GM19372 (cell line): ENCODE data around the gene KRTAP10-3.

ENCODE experiments used
- ATAC-seq: cut with Tn5 transposase; IDR thresholded peaks from one replicate; pipeline ENCODE4 v1.9.1; 2021; ENCODE audit warnings: mild to moderate bottlenecking, low read depth, moderate library complexity; ENCODE audit not compliant: unreplicated experiment

The KRTAP10-3 gene

DNA sequence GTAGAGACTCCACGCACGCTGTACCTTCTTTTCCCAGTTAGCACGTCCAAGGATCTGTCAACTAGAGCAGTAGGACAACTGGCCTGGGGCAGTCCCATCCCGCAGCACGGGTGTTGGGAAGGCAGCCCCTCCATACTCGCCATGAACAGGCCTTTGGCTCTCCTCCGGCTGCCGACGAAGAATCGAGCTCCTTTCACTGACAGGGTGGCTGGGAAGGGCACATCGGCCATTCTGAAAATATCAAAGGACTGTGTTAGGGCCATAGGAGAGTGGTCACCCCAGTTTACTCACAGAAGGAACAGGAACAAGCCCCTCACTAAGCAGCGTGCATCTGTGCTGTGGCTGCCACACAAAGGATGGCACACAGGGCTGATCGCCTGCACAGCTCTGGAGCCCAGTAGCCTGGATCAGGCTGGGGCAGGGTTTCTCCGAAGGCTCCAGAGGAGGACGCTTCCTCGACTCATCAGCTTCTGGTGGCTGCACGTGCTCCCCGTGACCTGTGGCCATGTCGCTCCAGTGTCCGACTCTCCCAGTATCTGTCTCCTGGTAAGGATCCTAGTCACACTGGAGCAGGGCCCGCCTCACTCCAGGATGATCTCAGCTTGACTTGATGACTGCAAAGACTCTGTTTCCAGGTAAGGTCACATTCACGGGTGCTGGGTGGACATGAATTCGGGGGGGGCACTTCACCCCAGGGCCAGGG lies 27.5 kb downstream of the KRTAP10-3 start:
- no peak for ATAC-seq

DNA sequence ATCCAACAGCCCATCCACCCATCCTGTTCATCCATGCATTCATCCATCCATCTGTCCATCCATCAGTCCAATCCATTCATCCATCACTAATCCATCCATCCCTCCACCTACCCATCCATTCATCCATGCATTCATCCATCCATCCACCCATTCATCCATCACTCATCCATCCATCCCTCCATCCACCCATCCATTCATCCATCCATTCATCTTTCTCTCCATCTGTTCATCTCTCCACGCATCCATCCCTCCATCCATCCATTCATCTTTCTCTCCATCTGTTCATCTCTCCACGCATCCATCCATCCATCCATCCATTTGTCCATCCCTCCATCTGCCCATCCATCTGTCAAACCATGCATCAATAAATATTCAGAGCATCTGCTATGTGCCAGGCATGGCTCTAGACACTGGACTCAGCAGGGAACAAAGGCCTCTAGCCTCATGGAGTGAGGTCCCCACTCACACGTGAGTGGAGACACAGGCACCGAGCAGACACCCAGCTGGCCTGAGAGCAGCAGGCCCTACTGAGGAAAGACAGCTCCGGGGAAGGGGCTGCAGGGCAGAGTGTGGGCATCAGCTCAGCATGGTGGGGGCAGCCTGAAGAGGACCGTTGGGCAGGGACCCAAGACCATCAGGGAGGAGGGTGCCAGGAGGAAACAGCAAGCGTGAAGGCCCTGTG lies 28.2 kb downstream of the KRTAP10-3 start:
- ATAC-seq, result no peak

DNA sequence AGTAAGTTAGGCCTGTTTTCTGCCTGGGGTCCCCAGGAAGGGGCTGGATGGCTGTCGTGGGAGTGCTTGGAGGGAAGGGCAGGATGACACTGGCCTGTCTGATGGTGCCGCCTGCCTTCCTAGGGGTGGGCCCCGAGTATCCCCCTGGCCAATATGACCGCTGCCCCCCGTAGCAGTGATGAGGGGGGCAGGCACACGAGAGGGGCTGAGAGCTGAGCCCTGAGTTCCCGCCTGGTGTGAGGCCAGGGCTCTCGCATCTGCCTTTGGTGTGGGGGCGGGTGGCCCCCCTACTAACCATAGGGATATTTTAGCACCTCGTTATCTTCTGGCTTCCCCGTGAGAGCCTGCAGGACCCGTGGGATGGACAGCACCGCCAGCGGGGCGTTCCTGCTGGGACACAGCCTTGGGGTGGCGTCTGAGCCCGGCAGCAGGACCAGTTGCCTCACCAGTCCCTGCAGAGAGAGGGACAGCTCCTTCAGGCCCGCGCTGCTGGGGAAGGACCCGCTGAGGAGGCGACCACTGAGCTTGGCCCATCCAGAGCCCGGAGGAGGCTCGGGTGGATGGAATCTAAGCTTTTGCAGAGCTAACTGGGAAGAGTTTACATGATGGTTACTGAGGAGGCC lies 29.0 kb downstream of the KRTAP10-3 start:
- ATAC-seq, result no peak

DNA sequence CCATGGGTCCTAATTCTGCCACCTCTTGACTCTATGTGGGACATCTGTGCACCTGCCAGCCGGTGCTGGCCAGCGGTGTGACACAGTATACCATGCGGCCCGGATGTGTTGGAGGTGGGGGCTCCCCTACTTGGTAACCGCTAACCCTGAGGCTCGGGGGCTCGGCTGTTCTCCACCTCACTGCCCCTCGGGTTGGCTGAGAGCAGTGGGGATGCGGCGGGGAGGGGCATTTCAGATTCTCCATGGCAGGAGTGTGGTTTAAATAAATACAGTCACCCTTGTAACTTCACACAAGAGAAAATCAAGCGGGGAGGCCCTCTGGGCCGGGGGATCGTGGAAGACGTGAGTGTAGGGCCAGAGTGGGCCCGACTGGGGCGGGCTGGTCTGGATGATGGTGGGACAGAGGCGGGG lies 29.6 kb downstream of the KRTAP10-3 start:
- no peak for ATAC-seq

DNA sequence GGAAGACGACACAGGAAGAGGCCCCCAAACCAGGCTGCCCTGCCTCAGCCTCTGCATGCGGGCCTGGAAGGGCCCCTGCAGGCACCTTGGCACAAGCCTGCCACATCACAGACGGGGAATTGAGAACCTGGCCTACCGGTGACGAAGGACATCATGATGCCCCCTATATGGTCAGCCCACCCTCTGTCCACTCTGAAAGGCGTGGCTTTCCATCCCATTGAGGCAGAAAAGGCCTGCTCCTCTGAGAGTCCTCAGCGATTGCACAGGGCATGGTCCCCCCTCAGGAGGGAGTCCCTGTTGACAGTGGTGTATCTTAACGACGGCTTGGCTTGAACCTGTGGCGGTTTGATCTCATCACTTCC lies 30.0 kb downstream of the KRTAP10-3 start:
- no peak for ATAC-seq

DNA sequence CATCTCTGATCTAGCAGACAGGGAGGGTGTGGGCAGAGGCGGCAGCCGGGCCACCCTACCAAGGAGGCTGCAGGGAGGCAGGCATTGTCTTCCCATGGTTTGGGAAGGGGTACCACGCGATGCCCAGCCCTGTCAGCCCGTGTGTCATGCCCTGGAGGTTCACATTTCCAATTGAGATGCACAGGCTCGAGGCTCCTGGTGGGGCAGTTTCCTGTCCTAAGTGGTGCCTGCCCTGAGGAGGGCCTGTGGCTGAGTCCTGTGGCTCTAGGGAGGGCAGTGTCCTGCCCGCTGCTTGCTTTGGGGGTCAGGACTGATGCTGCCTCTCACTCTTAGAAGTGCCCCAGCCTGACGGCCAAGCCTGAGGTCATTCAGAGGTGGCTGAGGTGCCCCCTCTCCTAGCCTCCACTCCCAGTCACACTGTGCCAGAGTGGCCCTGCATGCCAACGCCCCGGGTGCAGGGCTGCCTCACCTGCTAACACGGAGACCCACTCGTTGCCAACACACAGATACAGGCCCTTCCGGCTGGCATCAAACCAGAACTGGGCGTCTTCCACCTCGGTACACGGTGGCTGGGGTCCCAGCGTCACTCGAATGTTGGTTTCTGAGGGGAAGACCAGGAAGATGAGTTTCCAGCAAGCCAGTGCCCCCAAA lies 30.5 kb downstream of the KRTAP10-3 start:
- no peak for ATAC-seq

DNA sequence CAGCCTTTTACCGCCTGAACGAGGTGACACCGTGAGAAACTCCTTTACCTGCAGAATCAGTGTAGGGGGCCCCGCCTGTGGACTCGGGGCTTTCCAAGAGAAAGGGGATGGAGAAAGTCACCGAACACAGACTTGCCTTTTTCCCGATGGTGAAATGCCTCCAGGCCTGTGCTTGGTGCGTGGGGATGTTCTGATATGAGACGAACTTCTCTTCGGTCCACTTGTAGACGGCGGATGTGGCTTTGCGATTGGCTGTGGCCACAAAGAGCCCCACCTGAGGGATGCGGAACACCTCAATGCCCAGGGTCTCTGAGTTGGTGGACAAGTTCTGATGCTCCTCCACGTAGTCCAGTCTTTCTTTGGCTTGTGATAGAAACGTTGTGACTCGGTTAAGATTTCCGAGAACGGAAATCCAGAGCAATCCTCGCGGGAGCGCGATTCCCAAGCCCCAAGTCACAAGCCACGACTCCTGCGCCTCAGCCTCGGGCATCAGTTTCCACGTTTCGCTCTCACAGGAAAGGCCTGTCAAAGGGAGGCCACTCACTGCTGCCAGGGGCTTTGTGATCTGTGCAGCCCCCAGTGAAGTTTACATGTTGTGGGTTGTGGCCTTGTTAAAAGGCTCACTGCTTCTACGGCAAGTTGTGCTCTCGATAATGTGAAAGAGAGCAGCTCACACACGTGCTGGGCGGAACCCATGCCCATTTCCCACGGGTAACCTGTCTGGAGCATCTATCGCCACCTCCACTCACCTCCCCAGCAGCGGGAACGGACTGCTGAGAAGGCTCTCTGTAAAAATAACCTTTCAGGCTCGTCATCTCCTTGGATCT lies 31.2 kb downstream of the KRTAP10-3 start:
- ATAC-seq, result no peak

DNA sequence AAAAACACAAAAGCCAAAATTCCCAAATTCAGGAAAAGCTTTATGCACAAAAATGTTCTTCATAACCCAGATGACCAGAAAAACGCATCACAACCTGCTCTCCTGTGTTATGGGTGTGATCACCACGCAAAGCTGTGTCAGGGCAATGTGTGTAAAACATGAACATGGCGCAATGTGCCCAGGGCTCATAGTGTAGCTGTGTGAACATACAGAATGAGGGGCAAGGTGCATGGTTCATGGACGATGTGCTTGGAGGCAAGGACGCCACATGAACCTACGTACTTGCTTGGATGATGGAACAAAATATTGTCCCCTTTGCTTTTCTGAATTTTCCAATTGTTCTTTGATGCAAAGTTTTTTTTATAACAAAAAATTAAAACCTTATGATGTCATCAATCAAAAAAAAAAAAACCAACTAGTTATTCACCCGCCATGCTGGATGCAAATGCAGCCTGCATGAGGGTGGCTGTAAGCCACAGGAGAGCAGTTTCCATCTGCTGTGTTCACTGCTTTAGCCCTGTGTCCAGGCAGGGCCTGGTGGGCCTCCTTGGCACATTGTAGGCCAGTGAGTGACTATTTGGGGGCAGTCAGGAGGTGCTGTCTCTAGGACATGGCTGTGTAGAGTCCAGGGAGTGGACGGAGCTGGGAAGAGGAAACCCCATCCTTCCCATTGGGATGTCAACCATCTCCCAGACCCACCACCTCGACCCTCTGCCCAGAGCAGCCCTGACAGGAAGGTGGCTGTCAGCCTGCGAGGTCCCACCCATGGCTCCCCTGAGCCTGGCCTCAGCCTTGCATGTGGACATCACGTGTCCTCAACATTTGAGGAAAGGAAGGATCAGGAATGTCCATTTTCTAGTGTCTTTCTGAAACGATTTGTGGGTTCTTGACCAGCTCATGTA lies 32.2 kb downstream of the KRTAP10-3 start:
- ATAC-seq, result no peak

DNA sequence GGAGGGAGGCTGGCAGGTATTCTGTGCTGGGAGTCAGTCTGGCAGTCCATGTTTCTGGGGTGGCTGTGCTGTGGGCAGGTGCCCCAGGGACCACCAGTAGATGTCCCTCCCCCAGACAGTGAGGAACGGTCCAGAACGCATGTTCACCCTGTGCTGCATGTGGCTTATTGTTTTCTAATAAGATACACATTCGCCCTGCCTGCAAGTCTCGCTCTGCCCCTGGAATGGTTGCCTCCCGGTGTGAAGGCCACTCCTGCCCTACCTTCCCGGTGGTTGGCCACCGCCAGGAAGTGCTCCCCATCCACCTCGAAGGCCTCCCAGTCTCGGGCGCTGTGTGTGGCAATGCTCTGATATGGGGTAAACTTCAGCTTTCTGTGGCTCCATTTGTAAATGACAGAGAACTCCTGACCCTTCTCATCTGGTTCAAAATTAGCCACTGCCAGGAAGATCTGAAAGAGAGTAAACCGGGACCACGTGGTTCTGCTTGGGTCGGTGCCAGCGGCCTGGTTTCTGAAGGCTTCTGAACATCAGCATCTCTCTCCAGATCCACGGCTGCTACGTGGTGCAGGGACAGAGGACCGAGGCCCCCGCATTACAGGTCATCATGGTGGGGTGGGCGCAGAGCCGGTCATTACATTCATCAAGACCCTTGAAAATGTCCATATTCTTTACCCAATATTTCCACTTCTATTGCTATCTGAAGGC lies 33.1 kb downstream of the KRTAP10-3 start:
- no peak for ATAC-seq

DNA sequence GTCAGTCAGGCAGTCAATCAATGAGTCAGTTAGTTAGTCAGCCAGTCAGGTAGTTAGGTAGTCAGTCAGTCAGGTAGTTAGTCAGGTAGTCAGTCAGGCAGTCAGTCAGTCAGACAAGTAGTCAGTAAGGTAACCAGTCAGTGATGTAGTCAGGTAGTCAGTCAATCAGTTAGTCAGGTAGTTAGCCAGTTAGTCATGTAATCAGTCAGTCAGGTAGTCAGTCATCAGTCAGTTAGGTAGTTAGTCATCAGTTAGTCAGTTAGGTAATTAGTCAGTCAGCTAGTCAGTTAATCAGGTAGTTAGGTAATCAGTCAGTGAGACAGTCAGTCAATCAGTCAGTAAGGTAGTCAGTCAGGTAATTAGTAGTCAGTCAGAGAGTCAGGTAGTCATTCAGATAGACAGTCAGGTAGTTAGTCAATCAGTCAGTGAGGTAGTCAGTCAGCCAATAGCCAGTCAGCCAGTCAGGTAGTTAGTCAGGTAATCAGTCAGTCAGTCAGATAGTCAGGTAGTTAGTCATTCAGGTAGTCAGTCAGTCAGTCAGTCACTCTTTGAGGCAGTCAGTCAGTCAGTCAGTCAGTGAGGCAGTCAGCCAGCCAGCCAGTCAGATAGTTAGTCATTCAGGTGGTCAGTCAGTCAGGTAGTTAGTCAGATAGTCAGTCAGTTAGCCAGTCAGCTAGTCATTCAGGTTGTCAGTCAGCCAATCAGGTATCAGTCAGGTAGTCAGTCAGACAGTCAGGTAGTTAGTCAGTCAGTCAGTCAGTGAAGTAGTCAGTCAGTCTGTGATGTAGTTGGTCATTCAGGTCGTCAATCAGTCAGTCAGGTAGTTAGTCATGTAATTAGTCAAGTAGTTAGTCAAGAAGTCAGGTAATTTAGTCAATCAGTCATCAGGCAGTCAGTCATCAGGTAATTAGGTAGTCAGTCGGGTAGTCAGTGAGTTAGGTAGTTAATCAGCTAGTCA lies 33.9 kb downstream of the KRTAP10-3 start:
- no peak for ATAC-seq

DNA sequence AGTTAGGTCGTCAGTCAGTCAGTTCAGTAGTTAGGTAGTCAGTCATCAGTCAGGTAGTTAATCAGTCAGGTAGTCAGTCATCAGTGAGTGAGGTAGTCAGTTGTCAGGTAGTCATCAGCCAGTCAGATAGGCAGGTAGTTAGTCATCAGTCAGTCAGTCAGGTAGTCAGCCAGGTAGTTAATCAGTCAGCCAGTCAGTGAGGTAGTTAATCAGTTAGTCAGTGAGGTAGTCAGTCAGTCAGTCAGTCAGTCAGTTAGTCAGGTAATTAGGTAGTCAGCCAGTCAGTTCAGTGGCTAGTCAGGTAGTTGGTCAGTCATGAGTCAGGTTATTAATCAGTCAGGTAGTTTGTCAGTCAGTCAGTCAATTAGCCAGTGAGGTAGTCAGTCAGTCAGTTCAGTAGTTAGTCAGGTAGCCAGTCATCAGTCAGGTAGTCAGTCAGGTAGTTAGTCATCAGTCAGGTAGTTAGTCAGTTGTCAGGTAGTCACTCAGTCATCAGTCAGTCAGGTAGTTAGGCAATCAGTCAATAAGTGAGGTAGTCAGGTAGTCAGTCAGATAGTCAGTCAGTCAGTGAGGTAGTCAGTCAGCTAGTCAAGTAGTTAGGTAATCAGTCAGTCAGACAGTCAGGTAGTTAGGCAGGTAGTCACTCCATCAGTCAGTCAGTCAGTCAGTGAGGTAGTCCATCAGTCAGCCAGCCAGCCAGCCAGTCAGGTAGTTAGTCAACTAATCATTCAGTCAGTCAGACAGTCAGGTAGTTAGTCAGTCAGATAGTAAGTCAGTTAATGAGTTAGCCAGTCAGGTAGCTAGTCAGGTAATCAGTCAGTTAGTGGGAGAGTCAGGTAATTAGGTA lies 34.8 kb downstream of the KRTAP10-3 start:
- no peak for ATAC-seq

DNA sequence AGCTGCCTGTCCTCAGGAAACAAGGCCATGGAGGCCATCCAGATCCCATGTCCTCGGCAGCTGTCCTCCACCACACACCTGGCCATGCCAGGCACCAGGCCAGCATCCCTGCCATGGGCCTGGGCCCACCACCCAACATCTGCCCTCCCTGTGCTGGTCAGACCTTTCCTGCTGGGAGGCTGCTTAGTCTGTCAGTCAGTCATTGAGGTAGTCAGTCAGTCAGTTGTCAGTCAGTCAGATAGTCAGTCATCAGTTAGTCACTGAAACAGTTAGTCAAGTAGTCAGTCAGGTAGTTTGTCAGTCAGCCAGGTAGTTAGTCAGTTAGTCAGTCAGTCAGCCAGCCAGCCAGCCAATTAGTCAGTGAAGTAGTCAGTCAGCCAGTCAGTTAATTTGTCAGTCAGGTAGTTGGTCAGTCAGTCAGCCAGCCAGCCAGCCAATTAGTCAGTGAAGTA lies 35.8 kb downstream of the KRTAP10-3 start:
- no peak for ATAC-seq

DNA sequence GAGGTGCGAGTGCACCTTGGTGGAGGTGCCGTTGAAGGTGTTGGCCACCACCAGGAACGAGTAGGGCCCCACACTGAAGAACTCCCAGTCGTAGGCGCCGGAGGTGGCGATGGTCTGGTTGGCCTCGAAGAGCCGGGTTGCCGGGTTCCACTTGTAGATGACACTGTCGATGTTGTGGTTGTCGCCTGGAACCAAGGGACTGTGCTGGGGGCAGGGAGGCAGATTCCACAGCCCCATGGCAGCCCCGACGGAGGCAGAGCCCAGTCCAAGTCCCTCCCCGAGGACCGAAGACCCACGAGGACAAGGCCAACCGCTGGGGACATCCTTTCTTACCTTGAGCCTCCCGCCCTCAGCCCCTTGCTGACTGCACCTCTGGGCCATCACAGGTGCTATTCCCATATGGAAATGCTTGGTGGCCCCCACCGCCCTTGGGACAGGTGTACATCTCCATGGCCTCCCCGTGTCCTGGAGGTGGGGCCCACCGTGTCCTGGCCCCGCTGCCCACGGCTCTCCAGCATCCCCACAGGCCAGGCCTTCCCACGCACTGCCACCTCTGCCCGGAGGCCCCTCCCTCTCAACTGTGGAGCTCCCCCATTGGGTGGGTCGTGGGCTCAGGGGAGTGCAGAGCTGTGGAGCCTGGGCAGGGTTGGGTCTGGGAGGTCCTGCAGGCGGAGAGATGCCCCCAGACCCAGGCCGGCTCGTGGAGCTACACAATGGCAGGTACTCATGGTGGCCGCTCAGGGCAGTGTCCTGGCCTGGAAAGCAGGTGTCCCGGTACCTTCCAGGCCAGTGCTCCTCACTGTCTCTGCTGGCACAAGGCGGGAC lies 36.5 kb downstream of the KRTAP10-3 start:
- no peak for ATAC-seq

DNA sequence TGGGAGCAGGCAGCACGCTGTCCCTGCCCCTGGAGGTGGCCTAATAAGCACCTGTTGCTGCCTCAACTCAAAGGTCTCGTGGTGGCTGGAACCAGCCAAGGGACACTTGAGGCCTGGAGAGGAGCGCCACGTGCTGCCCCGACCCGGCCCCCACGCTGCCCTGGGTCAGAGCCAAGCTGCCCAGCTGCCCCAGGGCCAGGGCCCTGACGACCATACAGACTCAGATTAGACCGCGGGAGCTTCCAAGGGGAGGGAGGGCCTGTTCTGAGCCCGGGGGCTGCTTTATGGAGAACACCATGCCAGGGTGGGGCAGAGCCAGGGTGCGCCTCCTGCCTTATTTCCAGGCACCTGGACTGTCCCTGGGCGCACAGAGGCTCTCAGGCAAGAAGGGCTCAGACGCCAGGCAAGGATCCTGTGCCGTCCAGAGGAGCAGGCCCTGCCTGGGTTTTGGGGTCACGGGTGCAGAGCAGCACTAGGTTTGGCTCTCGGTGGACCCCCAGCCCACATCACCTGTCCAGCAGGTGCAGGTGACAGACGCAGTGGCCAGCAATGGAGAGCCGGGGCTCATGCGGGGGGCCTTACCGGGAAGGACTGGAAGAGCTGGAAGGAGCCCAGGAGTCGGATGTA lies 37.2 kb downstream of the KRTAP10-3 start:
- ATAC-seq, result no peak
